Transverse colon (tissue), 4 donors: ENCODE results near the gene GSG1. TPM values are rescaled to one million over a fixed set of nuclear protein-coding genes. Genes with fewer than 3 reads are reported as not detected.

Source experiments
- DNase-seq: peaks from one replicate; pipeline ENCODE4 v3.0.0-alpha.2; 2019
- H3K27ac ChIP-seq, 4 donors: fragments of 200-600 bp; sonication (generic); 2 replicates each; pipeline ENCODE4 v1.5.1; 2016 to 2018; ENCODE audit warnings: inconsistent platforms in 4 of 4
- H3K27me3 ChIP-seq: fragments of 200-600 bp; sonication (generic); 2 replicates; pipeline ENCODE4 v1.5.1; 2017; ENCODE audit warnings: inconsistent platforms
- H3K36me3 ChIP-seq, 4 donors: fragments of 200-600 bp; sonication (generic); 2 replicates each; pipeline ENCODE4 v1.5.1; 2017 to 2019; ENCODE audit warnings: inconsistent platforms in 4 of 4
- H3K4me1 ChIP-seq, 4 donors: fragments of 200-600 bp; sonication (generic); 2 replicates each; pipeline ENCODE4 v1.5.1; 2017 to 2020; ENCODE audit warnings: inconsistent platforms in 4 of 4
- H3K4me3 ChIP-seq, 4 donors: fragments of 200-600 bp; sonication (generic); 1 replicate in 1 of 4; 2 replicates in 3 of 4; pipeline versions ENCODE4 v1.5.1 to v1.6.1; 2017 to 2019; ENCODE audit warnings: inconsistent platforms in 4 of 4
- H3K9me3 ChIP-seq, 2 donors: fragments of 200-600 bp; sonication (generic); 2 replicates each; pipeline ENCODE4 v1.5.1; 2017 to 2019; ENCODE audit warnings: inconsistent platforms in 2 of 2
- EP300 ChIP-seq: sonication (generic); formaldehyde crosslinking; IDR thresholded peaks from one replicate; pipeline ENCODE4 v1.6.1; 2017; ENCODE audit warnings: antibody characterized with exemption, low read depth
- POLR2A ChIP-seq: fragments of 450-650 bp; IDR thresholded peaks from one replicate; pipeline ENCODE4 v1.6.1; 2016; ENCODE audit warnings: antibody characterized with exemption, mild to moderate bottlenecking, moderate library complexity
- POLR2AphosphoS5 ChIP-seq, 3 donors: sonication (generic); formaldehyde crosslinking; IDR thresholded peaks; one replicate each; pipeline ENCODE4 v1.6.1; 2016; ENCODE audit warnings: antibody characterized with exemption in 3 of 3
- WGBS, 2 donors: methylation state at CpG; one replicate each; pipeline ENCODE4 v1.1.5; 2018; ENCODE audit warnings: low coverage in 1 of 2; 5-methylcytosine and 5-hydroxymethylcytosine counted together
- in situ Hi-C, 4 donors: fragments of 200-750 bp; cut with MboI; loops; one replicate each; pipeline versions ENCODE4 v1.15.0 to v1.15.1; 2017; ENCODE audit warnings: low sequenced_read_pairs in 3 of 4, low pct_ligation_motif_present in 1 of 4, low pct_unique_long_range_greater_than_20kb in 1 of 4
- intact Hi-C: fragments of 100-400 bp; cut with DNase I; formaldehyde crosslinking; loops from one replicate; pipeline ENCODE4 v1.15.1; 2023; ENCODE audit warnings: low total_unique reads
- total RNA-seq, 4 donors: library from RNA; depleted of rRNA; stranded (reverse); fragments of >200 nt; gene quantifications; one replicate each; pipeline ENCODE4 v1.1.0, GENCODE V29; 2016
- TF ChIP-seq, protein P1 (sequence below), 5 experiments: fragments of 200-600 bp in 3 of 5; fragments of 450-650 bp in 2 of 5; sonication (generic) in 3 of 5; IDR thresholded peaks; 1 replicate in 2 of 5; 2 replicates in 3 of 5; pipeline ENCODE4 v1.5.1; 2016 to 2017; ENCODE audit warnings: antibody characterized with exemption in 5 of 5, inconsistent platforms in 3 of 5, mild to moderate bottlenecking in 2 of 5, moderate library complexity in 1 of 5

GSG1 gene
- total RNA-seq, 4 donors from 2014 or later: not detected

DNA sequence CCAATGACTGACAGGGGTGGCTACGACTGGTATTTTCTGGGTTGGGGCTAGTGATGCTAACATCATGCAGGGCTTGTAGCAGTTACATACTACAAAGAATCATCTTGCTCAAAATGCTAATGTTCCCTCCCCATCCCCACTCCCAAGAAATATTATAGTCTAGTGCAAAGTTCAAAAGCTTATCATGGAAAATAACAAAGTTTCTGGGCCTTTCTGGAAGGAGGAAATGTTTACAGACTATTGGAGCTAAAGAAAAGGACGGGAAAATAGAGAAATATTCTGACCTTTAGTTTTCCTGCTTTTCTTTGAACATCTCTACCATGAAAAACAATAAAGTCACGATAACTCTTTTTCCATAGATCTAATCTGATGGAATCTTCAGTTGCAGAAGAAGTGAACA lies 23.2 kb downstream of the GSG1 start:
- H3K27ac ChIP-seq: no peak overlapping the region
- no peak overlapping the region for H3K4me3 ChIP-seq
- TF ChIP-seq POLR2A: no peak
- TF ChIP-seq POLR2AphosphoS5 (IDR thresholded peaks at IDR 0.05): no peak
- in situ Hi-C loops: no loop called here
- H3K4me1 ChIP-seq: peaks cover 0 to 2% (median 0%) of the 10 kb centered on the region in 4 donors
- no peak for DNase-seq
- peaks cover 11% of the 10 kb centered on the region for H3K27me3 ChIP-seq
- no peaks in the 10 kb centered on the region for H3K36me3 ChIP-seq
- 81 to 87% methylated on average over 3 of the region's 3 CpGs for WGBS, 2 donors
- H3K9me3 ChIP-seq: no peaks in the 10 kb centered on the region
- intact Hi-C loops: no loop called here

DNA sequence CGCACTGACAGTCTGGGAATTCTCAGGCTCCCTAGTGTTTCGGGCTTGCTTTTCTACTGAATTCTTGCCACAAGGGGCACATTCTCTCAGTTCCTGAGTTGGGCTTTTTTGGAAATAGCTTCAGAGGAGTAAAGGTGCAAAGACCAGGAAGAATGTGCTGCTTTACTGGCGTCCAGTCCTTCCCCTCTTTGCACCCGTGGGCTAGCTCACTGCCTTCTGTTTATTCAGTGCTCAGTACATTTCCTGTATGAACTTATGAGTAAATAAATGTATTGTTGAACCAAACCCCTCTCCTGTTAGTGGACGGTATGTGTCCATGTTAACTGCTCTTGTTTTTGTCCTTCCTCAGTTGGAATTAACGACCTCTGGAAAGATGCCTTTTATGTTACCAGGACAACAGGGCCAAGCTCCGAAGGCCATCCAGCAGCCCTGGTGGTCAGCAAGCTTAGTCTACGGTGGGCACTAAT lies 24.0 kb downstream of the GSG1 start:
- Histone ChIP-seq H3K27me3 (peaks cover 11% of the 10 kb centered on the region), H3K9me3 (no peaks in the 10 kb centered on the region), H3K36me3 (no peaks in the 10 kb centered on the region), H3K4me1 (peaks cover 0 to 2% (median 0%) of the 10 kb centered on the region in 4 donors), H3K4me3 (no peak overlapping the region), H3K27ac (no peak overlapping the region)
- in situ Hi-C loops: no loop called here
- no peak for TF ChIP-seq POLR2A
- intact Hi-C loops: no loop called here
- 52 to 68% methylated on average over 4 to 8 of the region's 8 CpGs for WGBS, 2 donors
- no peak for DNase-seq

DNA sequence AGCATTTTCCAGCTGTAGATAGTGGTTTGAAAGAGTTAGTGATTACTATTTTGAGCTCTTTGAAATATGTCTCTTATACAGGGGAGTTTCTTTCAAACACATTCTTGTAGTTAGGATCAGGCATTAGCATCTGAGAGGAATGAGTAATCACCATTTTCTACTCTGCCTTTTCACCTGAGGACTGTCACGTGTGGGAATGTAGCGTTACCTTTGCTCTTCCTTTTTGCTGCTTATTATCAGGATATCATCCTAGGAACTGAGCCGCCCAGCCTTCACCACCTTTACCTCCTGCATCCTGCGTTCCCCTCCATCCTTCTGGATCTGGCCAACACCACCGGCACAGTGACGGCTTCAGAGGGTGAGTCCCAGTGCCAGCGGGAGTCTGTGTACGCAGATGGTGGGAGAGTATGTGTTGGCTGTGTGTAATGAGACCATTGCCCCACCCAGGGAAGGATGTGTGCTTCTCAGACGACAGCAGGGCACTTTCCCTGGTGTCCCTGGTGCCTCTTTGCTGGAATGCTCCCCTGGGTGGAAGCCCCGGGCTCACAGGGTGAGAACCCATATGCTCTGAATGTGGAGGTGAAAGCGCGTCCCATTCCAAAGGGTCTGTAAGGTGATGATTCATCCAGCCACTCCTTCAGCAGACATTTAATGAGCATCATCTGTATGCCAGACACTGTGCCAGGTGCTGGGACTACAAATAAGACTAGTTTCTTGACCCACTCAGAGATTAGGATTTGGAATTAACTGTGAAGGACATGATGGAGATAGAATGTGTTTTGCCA lies 27.5 kb downstream of the GSG1 start:
- in situ Hi-C loops: no loop called here
- WGBS, 2 donors: 89 to 92% methylated on average over 2 to 12 of the region's 12 CpGs

DNA sequence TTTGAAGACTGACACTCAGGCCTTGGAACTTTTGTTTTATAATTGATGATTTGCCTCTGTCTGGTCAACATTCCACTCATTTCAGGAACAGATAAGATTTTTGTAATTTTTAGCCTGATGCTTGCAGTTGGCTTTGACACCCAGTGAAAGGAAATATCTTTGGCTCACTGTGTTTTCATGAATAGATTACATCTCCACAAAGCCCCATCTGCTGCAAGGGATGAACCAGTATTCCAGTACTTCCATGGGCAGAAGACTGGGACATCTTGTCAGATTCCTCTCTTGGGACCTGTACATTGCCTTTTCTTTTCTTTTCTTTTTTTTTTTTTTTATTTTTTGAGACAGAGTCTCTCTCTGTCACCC lies 28.4 kb downstream of the GSG1 start:
- peaks cover 0 to 2% (median 0%) of the 10 kb centered on the region in 4 donors for H3K4me1 ChIP-seq
- intact Hi-C loops (no loop called here), in situ Hi-C loops (no loop called here)
- no peaks in the 10 kb centered on the region for H3K9me3 ChIP-seq
- no peak overlapping the region for H3K27ac ChIP-seq
- H3K36me3 ChIP-seq: no peaks in the 10 kb centered on the region
- peaks cover under 1% of the 10 kb centered on the region for H3K27me3 ChIP-seq
- no peak overlapping the region for H3K4me3 ChIP-seq
- TF ChIP-seq POLR2A (no peak), POLR2AphosphoS5 (IDR thresholded peaks at IDR 0.05) (no peak), EP300 (no peak)
- TF ChIP-seq, protein P1, sequence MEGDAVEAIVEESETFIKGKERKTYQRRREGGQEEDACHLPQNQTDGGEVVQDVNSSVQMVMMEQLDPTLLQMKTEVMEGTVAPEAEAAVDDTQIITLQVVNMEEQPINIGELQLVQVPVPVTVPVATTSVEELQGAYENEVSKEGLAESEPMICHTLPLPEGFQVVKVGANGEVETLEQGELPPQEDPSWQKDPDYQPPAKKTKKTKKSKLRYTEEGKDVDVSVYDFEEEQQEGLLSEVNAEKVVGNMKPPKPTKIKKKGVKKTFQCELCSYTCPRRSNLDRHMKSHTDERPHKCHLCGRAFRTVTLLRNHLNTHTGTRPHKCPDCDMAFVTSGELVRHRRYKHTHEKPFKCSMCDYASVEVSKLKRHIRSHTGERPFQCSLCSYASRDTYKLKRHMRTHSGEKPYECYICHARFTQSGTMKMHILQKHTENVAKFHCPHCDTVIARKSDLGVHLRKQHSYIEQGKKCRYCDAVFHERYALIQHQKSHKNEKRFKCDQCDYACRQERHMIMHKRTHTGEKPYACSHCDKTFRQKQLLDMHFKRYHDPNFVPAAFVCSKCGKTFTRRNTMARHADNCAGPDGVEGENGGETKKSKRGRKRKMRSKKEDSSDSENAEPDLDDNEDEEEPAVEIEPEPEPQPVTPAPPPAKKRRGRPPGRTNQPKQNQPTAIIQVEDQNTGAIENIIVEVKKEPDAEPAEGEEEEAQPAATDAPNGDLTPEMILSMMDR (IDR thresholded peaks at IDR 0.05): no peak
- DNase-seq: no peak

More for the DNA sequence above, 27.5 kb downstream of the GSG1 start:
- Histone ChIP-seq H3K27ac (no peak overlapping the region), H3K36me3 (no peaks in the 10 kb centered on the region), H3K4me1 (peaks cover 0 to 2% (median 0%) of the 10 kb centered on the region in 4 donors), H3K27me3 (peaks cover 7% of the 10 kb centered on the region), H3K9me3 (no peaks in the 10 kb centered on the region), H3K4me3 (no peak overlapping the region)
- no peak for TF ChIP-seq POLR2AphosphoS5 (IDR thresholded peaks at IDR 0.05)
- TF ChIP-seq, protein P1 (IDR thresholded peaks at IDR 0.05): no peak
- no peak for TF ChIP-seq POLR2A
- TF ChIP-seq EP300: no peak
- intact Hi-C loops: no loop called here
- DNase-seq: no peak

DNA sequence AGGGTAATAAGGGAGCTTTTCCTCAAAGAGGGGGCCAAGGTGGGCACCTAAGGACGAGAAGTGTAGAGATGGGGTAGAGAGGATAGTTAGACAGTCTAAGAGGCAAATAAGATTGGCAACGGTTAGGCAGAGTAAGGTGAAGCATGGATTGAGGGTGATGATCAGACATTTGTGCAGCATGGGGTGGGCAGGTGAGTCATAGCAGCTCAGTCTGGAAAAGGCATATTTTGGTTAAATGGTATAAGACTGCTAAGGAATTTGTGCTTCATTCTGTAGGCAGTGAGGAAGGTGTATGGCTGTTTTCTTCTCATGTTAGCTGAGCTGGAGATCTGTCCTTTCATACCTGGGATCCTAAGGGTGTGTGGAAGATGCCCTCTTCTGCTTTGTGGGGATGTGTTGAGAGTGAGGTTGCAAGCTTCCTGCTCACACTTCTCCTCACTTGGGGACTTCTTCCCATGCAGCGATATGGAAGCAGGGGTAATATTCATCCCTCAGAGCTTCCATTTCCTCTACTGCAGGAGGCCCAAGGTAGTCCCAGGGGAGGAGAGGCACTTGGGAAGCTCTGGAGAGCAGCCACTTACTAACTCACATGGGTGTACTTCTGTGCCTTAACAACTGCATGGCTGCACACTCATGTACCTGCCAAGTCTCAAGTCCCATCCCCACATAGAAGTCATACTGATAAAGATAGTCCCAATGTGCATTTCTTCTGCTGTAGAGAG lies 28.9 kb downstream of the GSG1 start:
- WGBS, 2 donors: 86 to 89% methylated on average over 2 to 3 of the region's 3 CpGs

More for the DNA sequence above, 28.9 kb downstream of the GSG1 start:
- peaks cover 0 to 2% (median 0%) of the 10 kb centered on the region in 4 donors for H3K4me1 ChIP-seq
- intact Hi-C loops (no loop called here), in situ Hi-C loops (no loop called here)
- TF ChIP-seq POLR2AphosphoS5 (IDR thresholded peaks at IDR 0.05): no peak
- no peak for TF ChIP-seq EP300
- no peaks in the 10 kb centered on the region for H3K9me3 ChIP-seq
- no peak for DNase-seq
- no peak overlapping the region for H3K4me3 ChIP-seq
- H3K27me3 ChIP-seq: no peaks in the 10 kb centered on the region
- H3K36me3 ChIP-seq: no peaks in the 10 kb centered on the region
- no peak overlapping the region for H3K27ac ChIP-seq
